ENCODE data around the gene NBL1. TPM values are rescaled to one million over a fixed set of nuclear protein-coding genes. Genes with fewer than 3 reads are reported as not detected.

NBL1 gene
- total and polyA plus RNA-seq, 2 of the 4 experiments (the other 2 are of a cell fraction): 14.0 to 54.2 TPM

- 0% methylated on average over 11 of the region's 23 CpGs; no CpG with 5 or more reads in 1 of the 2 experiments for WGBS, 2 experiments (ENCODE audit: extremely low coverage in 2 of 2, insufficient read length in 1 of 2)
These were observed 21.0 kb downstream of the NBL1 start for GRCh38 chr1:19665186-19665495.

More at GRCh38 chr1:19665186-19665495, 21.0 kb downstream of the NBL1 start:
- H3K18ac ChIP-seq (ENCODE audit: low read depth, low read length): no peak overlapping the region
- no peak for TF ChIP-seq CEBPB (IDR thresholded peaks at IDR 0.05; ENCODE audit: low read depth, low read length)
- TF ChIP-seq FOS (IDR thresholded peaks at IDR 0.05; ENCODE audit: low read depth, low read length): no peak
- no peak for TF ChIP-seq BHLHE40 (IDR thresholded peaks at IDR 0.05; ENCODE audit: low read depth, low read length)
- no peak for TF ChIP-seq POLR2A (IDR thresholded peaks at IDR 0.05; ENCODE audit: low read depth, low read length)
- no peak for TF ChIP-seq USF2 (IDR thresholded peaks at IDR 0.05; ENCODE audit: low read depth, low read length)
- TF ChIP-seq RAD21 (IDR thresholded peaks at IDR 0.05; ENCODE audit: low read length): no peak
- no peak for TF ChIP-seq NFE2L2 (IDR thresholded peaks at IDR 0.05; ENCODE audit: low read depth, low read length)
- TF ChIP-seq MAFK (IDR thresholded peaks at IDR 0.05; ENCODE audit: low read depth, low read length): no peak
- TF ChIP-seq MAZ (IDR thresholded peaks at IDR 0.05; ENCODE audit: borderline replicate concordance, low read depth, low read length): no peak
- TF ChIP-seq ELK1 (IDR thresholded peaks at IDR 0.05; ENCODE audit: borderline replicate concordance, low read depth, low read length): no peak
- no peak for TF ChIP-seq RFX5 (IDR thresholded peaks at IDR 0.05; ENCODE audit: low read depth, low read length)
- no peak for TF ChIP-seq RCOR1 (IDR thresholded peaks at IDR 0.05; ENCODE audit: insufficient replicate concordance, low read length)
- TF ChIP-seq CHD1 (IDR thresholded peaks at IDR 0.05; ENCODE audit: low read depth, low read length): no peak
- no peak for TF ChIP-seq CTCF (conservative IDR thresholded peaks at IDR 0.05; ENCODE audit: low read depth, low read length)
- no peak for TF ChIP-seq SMC3 (IDR thresholded peaks at IDR 0.05; ENCODE audit: low read depth, low read length)
- TF ChIP-seq MXI1 (IDR thresholded peaks at IDR 0.05; ENCODE audit: borderline replicate concordance, low read depth, low read length): no peak
- no peak overlapping the region for H2BK120ac ChIP-seq (ENCODE audit: low read depth, low read length)
- H3K79me1 ChIP-seq (ENCODE audit: low read depth in 1 of 2, low read length in 2 of 2): no peaks in the 10 kb centered on the region
- H2AFZ ChIP-seq (replicated peaks; ENCODE audit: low read length, poor library complexity): peak overlapping the region; percentile 49
- ATAC-seq (ENCODE audit: low read depth) (no peak), DNase-seq (no peak)
- H4K91ac ChIP-seq (ENCODE audit: insufficient read depth, low read depth, low read length): no peak overlapping the region
- H3K9me3 ChIP-seq (ENCODE audit: control insufficient read depth, insufficient read depth, low read length): no peaks in the 10 kb centered on the region
- intact Hi-C loops (cut with micrococcal nuclease): loop anchor here (10.0 kb wide), 1 partner anchor 220 kb away; the partner anchor contains the start of gene OTUD3
- H3K4me2 ChIP-seq (ENCODE audit: low read depth, low read length): no peak overlapping the region
- no peaks in the 10 kb centered on the region for H3K4me1 ChIP-seq (ENCODE audit: control insufficient read depth, insufficient read depth, low read length)
- H3K56ac ChIP-seq (ENCODE audit: extremely low read depth, insufficient read depth, low read length): no peak overlapping the region
- no peak overlapping the region for H2BK5ac ChIP-seq (ENCODE audit: low read depth, low read length, poor library complexity, severe bottlenecking)
- no peak overlapping the region for H2BK15ac ChIP-seq (ENCODE audit: low read depth, low read length)
- H3K27me3 ChIP-seq (ENCODE audit: control insufficient read depth, insufficient read depth, low read length): peaks cover 62% of the 10 kb centered on the region
- H3K4me3 ChIP-seq (ENCODE audit: insufficient read depth, low read depth, low read length): no peak overlapping the region
- H3K36me3 ChIP-seq (ENCODE audit: control insufficient read depth, insufficient read depth, low read length): no peaks in the 10 kb centered on the region
- no peak overlapping the region for H4K5ac ChIP-seq (ENCODE audit: low read depth, low read length)
- no peak overlapping the region for H2BK20ac ChIP-seq (ENCODE audit: low read depth, low read length)
- H3K9me1 ChIP-seq (ENCODE audit: insufficient read depth, low read length): no peaks in the 10 kb centered on the region
- H3K4ac ChIP-seq (ENCODE audit: low read depth, low read length): no peak overlapping the region
- dilution Hi-C loops (cut with HindIII; ENCODE audit: low sequenced_read_pairs, unreplicated experiment): no loop called here
- no peak overlapping the region for H2AK5ac ChIP-seq (ENCODE audit: low read depth, low read length)
- no peak overlapping the region for H3K9ac ChIP-seq (ENCODE audit: low read depth, low read length)
- no peak overlapping the region for H3K27ac ChIP-seq (ENCODE audit: insufficient read depth, low read length)
- ChIA-PET CTCF (no interaction called here), POLR2A (ENCODE audit: unreplicated experiment) (no interaction called here)
- H4K20me1 ChIP-seq (ENCODE audit: insufficient read depth, low read length): no peaks in the 10 kb centered on the region
- in situ Hi-C loops (cut with MboI; ENCODE audit: low sequenced_read_pairs): no loop called here
- H3K23ac ChIP-seq (ENCODE audit: low read depth, low read length): no peak overlapping the region
- H4K8ac ChIP-seq (ENCODE audit: low read depth in 2 of 2, low read length in 2 of 2): no peak overlapping the region
- no TSS peak for BruUV-seq (replicated peaks)
- H2AK9ac ChIP-seq (replicated peaks; ENCODE audit: low read depth, low read length, poor library complexity): no peak overlapping the region
- no peak overlapping the region for H3K14ac ChIP-seq (replicated peaks; ENCODE audit: low read depth, low read length)

Data from IMR-90 (cell line).